ENCODE results near the gene RNF157.

The RNF157 gene

DNA sequence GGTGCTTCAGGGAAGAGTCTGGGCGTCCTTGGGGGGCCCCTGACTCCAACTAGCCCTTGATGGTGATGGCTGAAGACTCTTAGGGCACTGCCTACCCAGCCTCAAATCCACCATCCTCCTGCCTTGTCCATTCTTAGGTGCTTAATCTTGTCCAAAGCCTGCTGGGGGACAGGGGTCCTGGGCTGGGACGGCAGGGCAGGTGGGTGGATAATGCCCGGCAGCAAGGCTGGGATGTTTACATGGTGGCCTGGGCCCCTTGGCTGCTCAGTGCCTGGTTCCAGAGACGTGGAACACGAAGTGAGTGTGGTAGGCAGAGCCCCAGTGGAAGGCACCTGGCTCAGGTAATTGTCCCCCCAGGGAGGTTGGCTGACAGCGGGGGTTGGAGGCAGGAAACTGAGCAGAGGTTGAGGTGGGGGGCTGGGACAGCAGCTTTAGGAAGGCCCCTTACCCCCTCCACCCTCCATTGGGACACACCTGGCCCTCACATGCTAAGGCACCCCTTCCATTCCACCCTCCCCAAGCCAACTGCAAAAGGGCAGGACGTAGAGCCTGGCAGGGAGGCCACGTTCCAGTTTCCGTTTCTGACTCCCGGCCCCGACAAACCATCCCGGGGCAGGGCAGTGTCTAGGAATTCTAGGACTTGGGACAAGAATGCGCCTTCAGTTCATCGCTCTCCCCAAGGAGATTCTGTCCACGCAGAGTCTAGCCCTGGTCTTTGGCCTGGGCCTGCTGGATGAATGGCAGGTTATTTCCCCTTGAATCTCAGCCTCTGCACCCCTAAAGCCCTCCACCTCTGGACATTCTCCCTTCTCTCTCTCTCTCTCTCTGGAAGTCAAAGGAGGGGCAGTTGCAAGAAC lies 101.2 kb downstream of the RNF157 start:
- no peak for DNase-seq

- DNase-seq = no peak
Measured at GRCh38 chr17:76138234-76138895, 101.9 kb downstream of the RNF157 start.

DNA sequence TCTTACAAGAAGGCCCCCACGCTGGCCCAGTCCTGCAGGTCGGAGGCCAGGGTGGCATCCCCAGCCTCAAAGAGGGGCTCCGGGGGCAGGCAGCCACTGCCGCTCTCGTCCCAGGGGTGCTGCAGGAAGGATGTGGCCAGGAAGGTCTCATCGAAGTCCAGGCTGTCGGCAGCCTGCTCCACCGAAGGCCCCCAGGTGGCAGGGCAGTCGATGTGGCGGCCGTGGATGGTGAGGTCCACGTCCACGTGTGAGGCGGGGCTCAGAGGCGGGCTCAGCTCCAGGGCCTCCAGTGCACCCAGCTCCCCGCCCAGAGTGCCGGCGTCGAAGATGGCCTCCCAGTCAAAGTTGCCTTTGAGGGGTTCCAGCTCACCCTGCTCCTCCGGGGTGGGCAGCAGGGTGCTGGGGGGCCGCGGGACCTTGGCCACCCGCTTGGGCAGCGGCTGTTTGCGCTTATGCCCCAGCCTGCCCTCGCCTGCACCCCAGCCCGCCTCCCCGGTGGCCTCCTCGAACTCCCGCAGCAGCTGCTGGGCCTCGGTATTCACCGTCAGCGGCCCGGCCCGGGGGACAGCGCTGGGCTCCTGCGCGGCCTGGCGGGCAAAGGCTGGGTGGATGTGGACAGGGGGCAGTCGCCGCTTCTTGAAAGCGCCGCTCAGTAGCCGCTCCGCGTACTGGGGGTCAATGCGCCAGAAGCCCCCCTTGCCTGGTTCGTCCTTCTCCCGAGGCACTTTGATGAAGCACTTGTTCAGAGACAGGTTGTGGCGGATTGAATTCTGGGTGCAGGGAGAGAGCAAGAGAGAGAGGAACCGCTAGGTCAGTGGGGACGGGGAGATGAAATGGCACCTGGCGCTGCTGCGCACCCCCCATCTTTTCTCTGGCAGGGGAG lies 102.7 kb downstream of the RNF157 start:
- DNase-seq = no peak

- no peak for DNase-seq
Measured at GRCh38 chr17:76137001-76137350, 103.3 kb downstream of the RNF157 start.

DNA sequence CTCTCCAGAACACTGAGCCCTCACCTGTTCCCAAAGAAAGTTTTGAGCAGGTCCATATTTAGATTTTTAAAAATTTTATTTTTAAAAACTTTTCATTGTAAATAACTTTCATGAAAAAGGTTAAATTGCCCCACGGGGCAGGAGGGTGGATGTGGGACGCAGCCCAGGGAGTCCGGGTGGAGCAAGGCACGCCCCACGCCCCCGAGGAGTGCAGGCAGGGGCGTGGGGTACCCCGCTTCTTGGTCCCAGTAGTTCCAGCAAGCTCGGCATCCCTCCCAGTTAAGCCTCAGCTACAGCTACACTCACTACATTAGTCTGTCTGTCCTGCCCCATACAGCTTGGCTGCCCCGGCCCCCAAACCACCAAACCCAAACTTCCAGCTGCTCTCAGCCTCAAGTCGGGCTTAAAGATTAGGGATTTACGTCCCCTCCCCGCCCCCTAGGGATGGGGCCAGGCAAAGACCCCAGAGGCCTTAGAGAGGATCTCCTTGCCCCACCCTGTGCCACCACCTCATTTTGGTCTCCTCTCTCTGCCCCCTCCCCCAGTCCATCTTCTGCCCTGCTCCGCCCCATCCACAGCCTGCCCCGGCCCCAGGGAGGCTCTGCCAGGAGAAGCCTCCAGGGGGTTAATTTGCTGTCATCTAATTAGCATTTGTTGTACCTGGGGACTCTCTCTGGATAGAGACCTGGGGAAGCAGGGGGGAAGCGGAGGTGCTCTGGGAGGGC lies 103.9 kb downstream of the RNF157 start:
- DNase-seq = no peak

GRCh38 chr17:76135810-76136188 lies 104.5 kb downstream of the RNF157 start:
- no peak for DNase-seq

- DNase-seq = no peak
Measured at GRCh38 chr17:76134911-76135809, 105.1 kb downstream of the RNF157 start.

DNA sequence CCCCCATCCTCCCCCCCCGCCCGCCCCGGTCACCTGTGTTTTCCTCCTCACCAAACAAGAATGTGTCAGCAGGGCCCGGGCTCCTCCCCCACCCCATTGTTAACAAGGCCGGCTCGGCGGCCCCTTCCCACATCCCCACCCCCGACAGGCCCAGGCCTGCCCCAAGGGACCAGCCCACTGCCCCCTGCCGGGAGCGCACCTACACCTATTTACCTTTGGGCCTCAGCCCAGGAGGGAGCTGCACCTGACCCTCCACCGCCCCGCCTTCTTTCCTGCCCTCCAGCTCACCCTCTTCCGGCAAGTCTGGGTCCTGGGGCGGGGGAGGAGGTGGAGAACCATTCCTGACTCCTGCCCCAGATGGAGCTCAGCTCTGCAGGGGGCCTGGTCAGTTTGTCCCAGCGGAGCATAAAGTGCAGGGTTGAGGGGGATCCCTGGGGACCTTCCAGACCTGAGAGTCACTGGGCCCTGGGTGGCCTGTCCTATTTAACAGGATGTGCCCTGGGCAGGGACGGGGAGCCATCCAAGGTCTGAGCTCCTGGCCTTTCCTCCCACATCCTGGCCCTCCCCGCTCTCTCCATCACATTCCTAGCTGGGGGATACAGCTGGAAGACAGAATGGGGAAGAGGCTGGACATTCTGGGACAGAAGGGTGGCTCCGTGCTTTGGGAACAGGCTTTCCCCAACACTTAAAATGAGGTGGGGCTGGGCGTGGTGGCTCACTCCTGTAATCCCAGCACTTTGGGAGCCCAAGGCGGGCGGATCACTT lies 107.5 kb downstream of the RNF157 start:
- no peak for DNase-seq

DNA sequence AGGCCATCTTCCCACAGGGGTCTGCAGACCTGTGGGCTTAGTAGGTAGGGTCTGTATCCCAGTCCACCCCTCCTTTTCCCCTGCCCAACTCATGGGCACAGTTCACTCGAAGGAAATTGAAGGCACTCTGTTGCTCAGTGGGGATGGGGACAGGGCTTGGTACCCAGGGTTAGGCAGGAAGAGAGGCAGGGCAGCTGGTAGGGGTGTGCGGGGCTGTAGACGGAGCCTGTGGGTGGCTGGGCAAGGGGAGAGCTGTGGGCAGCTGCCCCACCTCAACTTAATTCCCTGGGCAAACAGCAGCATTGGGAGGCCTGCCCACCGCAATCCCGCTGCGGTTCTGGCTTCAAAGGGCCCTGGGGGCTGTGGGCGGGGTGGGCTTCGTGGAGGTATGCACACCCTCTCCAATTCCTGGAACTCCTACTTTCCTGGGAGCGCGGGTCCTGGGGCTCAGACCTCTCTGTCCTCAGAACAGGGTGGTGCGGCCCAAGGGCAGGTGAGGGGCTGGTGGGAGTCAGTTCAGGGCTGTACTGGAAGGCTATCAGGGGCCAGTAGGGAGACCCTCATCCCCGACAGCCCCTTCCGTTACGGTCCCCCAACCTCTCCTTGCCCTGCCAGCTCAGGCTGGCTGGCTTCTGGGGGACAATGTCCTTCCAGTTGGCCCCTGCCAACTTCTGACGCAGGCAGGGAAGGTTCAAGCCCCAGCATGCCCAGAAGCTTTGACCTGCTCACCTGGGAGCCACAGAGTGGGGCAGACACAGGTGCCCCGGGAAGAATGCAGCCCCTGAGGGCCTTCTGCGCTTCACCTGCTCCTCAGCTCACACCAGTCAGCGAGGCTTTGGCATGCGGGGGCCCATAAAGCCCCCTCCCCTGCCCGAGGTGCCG lies 108.4 kb downstream of the RNF157 start:
- DNase-seq = no peak

DNA sequence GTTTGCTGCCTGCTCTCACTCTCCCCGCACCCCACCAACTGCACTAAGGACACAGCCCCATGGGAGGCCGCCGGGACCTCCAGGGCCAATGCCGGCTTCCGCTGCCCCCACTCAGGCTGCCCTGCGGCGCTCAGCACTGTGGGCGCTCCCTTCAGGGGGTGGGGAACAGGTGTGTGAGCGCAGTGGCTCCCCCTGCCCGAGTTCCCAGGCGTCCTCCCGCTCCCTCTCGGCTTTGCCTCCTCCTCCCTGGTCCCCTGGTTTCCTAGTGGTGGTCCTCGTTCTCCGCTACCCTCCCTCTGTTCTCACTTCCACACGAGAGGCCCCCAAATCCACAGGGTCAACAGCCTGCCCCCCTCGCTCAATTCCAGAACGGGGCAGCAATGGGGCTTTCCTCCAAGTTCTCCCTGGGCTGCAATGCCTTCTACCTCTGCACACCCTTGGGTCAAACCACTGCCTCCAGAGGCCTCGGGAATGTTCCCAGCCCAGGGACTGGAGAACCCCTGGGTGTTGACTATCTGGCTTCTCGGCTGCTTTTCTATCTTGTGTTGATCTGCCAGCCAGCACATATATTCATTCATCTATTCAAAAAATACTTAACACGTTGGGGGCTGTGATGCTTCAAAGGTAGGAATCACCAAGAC lies 109.1 kb downstream of the RNF157 start:
- no peak for DNase-seq

DNA sequence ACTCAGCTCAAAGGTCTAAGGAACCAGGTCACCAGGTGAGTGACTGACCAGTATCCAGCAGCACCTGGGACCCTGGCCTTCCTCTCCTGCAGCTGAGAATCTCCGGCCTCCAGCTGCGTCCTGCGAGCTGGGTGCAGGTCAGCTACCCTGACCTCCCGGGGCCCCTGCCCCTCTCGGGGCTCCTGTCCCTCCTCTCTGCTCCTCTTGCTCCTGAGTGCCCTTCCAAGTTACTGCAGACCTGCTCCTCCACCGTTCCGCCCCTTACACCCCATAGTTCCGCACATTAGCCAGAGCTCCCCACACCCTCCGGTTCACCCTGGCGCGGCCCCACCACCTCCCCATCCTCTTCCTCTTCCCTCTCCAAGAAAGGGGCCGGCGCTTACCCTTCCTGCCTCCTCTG lies 109.8 kb downstream of the RNF157 start:
- no peak for DNase-seq

DNA sequence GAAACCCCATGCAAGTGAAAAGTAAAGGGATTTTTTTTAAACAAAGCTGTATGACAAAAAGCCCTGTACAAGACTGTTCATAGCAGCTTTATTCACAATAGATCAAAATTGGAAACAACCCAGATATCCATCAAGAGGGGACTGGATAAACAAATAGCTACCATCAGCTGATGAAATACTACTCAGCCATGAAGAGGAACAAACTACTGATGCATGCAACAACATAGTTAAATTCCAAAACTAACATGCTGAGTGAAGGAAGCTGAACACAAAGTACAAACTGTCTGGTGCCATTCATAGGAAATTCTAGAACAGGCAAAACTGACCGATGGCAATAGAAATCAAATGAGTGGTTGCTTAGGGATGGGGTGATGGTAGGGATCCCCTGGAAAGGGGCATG lies 114.4 kb downstream of the RNF157 start:
- DNase-seq = no peak

GRCh38 chr17:76125391-76125675 lies 115.0 kb downstream of the RNF157 start:
- DNase-seq = no peak

DNA sequence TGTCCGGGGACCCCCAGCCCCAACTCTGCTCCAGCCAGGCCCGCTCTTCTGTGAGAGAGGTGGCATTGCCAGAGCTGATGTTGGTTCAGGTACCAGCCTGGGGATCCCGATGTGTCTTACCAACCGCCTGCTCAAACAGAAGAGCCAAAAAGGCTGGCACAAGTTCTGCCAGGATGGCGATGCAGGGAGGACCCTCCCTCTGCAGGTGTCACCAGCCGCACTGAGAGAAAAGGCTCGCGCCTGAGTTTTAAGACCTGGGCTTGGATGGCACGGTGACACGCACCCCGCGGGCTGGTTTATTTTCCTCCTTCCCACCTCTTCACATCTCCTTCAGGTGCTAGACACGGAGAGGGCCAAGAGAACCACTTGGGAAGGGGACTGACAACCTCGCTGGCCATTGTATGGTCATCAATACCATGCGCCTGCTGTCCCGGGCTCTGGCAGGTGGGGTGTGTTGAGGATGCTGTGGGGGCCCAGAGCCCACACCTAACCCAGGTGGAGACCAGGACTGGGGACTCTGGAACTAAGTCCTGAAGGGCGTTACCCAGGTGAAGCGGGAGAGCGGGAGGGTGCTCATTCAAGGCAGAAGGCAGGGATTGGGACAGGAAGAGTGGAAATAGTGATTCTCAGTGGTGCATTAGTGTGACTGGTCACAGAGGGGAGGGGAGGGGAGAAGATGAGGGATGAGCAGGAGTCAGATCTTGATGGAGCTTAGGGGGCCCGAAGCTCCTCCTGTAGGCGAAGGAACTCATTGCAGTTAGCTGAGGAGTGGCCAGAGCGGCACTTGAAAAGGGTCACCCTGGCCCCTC lies 115.5 kb downstream of the RNF157 start:
- DNase-seq = no peak

- no peak for DNase-seq
Measured at GRCh38 chr17:76123749-76124581, 116.3 kb downstream of the RNF157 start.

DNA sequence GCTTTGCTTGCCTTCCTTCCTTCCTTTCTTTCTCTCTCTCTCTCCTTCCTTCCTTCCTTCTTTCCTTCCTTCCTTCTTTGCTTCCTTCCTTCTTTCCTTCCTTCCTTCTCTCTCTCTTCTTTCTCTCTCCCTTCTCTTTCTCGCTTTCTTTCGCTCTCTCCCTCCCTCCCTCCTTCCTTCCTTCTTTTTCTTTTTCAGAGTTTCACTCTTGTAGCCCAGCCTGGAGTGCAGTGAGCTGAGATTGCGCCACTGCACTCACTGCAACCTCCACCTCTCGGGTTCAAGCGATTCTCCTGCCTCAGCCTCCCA lies 117.1 kb downstream of the RNF157 start:
- no peak for DNase-seq

GRCh38 chr17:76122431-76123190 lies 117.7 kb downstream of the RNF157 start:
- DNase-seq = no peak
